VCaP (cell line): ENCODE measurements around the gene PSMB9.

Experiments
- H3K27ac ChIP-seq: fragments of 450-650 bp; 2 replicates; pipeline ENCODE4 v1.5.1; 2017
- CTCF ChIP-seq: fragments of 450-650 bp; conservative IDR thresholded peaks from 2 replicates; pipeline ENCODE4 v1.5.1; 2017; ENCODE audit warnings: mild to moderate bottlenecking, moderate library complexity

PSMB9 gene

GRCh38 chr6:32833664-32834063 lies 20.3 kb upstream of the PSMB9 start:
- no peak overlapping the region for H3K27ac ChIP-seq
- no peak for TF ChIP-seq CTCF

GRCh38 chr6:32835167-32835893 lies 18.7 kb upstream of the PSMB9 start:
- H3K27ac ChIP-seq: no peak overlapping the region
- no peak for TF ChIP-seq CTCF

GRCh38 chr6:32836873-32837272 lies 17.1 kb upstream of the PSMB9 start:
- no peak overlapping the region for H3K27ac ChIP-seq
- no peak for TF ChIP-seq CTCF

- TF ChIP-seq CTCF: no peak
- peak overlapping the region; percentile 87 for H3K27ac ChIP-seq
Measured at GRCh38 chr6:32837651-32838113, 16.3 kb upstream of the PSMB9 start.

- peak within 1 kb of the TSS; percentile 87 for H3K27ac ChIP-seq
- peak; percentile 97 for TF ChIP-seq CTCF
Measured at GRCh38 chr6:32838114-32838958, 15.7 kb upstream of the PSMB9 start, which contains the start of gene TAP2. Gene TAP2 (minus strand): TSS chr6:32838739. CDS start chr6:32838233, 506 bp downstream.

- peak overlapping the region; percentile 87 for H3K27ac ChIP-seq
- no peak for TF ChIP-seq CTCF
Measured at GRCh38 chr6:32839356-32839755, 14.6 kb upstream of the PSMB9 start.

GRCh38 chr6:32840604-32841246 lies 13.3 kb upstream of the PSMB9 start:
- TF ChIP-seq CTCF: no peak
- H3K27ac ChIP-seq: no peak overlapping the region
